Dedifferentiated amniotic fluid mesenchymal stem cell (primary cell): ENCODE data around the gene ITIH2.
"Not testable (repeated sequence)": the region's sequence is repeated elsewhere in the genome, so short reads cannot be mapped to it uniquely, and the experiment has no call there.

Experiments
- DNase-seq: peaks from one replicate; pipeline ENCODE4 v3.0.0-alpha.2; 2016; ENCODE audit errors: extremely low spot score

The ITIH2 gene

GRCh38 chr10:7697426-7697825 lies 5.7 kb upstream of the ITIH2 start:
- DNase-seq, result no peak

GRCh38 chr10:7700577-7701125 lies 2.5 kb upstream of the ITIH2 start:
- DNase-seq, result no peak

GRCh38 chr10:7701158-7701742 lies 1.9 kb upstream of the ITIH2 start:
- no peak for DNase-seq

DNA sequence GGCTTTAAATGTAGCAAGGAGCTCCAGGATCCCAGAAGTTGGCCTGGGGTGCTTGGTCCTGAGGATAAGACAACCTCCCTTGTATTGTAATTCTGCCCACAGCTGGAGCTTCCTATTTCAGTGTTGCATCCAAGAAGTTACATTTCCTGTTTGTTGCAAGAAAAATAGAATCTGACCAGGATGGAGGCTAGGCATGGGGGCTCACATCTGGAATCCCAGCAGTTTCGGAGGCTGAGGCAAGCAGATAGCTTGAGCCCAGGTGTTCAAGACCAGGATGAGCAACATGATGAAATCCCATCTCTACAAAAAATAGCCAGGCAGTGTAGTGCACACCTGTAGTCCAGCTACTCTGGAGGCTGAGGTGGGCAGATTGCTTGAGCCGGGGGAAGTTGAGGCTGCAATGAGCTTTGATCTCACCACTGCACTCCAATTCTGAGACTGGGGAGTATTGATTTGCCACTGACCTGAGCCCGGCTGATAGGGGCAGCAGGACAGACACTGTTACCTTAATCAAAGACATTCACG lies 766 bp upstream of the ITIH2 start:
- no peak for DNase-seq

GRCh38 chr10:7704071-7705016 lies 1.2 kb downstream of the ITIH2 start:
- DNase-seq, result no peak

GRCh38 chr10:7705341-7705740 lies 2.2 kb downstream of the ITIH2 start:
- DNase-seq, result no peak

GRCh38 chr10:7706534-7707073 lies 3.5 kb downstream of the ITIH2 start:
- DNase-seq, result no peak

GRCh38 chr10:7707102-7707501 lies 4.0 kb downstream of the ITIH2 start:
- no peak for DNase-seq

DNA sequence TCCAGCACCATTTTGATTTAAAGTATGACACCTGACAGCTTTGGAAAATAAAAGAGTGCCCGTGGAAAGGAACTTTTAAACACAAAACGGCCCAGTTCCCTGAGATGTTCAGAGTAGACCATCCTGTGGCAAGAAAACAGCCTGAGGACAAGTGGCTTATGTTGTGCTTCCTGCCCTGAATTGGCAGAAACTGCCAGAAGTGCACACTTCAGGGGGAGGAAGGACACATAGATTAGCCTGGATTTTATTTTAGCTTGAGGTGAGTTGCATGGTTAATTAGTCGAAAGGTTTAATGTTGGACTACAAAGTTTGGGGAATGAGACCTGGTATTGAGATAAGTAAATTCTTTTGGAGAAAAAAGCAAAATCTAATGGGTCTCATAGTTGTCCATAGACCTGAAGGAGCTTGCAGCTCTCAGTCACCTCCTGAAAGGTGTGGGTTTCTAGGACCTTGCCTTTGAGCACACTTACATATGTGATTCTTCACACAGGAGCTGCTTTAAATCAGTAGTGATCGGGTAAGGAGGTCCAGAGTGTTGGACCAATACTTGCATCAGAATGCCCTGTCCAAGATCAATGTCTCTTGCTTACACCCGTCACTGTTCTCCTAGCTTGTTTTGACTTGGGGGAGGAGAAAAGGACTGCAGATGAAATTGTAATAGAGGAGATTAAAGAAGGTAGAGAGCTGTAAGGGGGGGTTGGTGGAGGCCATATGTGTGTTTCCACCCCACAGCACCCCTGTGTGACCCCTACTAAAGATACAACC lies 4.9 kb downstream of the ITIH2 start:
- DNase-seq, result no peak

GRCh38 chr10:7708832-7709231 lies 5.7 kb downstream of the ITIH2 start:
- DNase-seq, result no peak

DNA sequence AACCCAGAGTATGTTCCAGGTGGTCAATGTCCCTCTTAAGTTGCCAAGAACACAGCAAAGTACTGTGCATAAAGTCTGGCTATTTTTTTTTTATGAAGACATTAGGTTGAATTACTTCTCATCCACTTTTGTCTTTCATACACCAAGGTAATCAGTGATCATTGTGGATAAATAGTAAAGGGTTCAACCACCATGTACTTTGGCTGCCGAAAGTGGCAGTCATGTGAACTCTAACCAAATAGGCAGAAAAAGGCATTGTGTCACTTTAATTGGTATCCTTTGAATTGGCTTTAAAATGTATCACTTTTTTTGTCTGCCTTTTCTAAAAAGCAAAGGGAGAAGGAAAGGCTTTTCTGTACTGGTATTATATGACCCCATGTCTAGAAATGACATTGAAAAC lies 7.3 kb downstream of the ITIH2 start:
- DNase-seq, result no peak

GRCh38 chr10:7711075-7711474 lies 8.0 kb downstream of the ITIH2 start:
- DNase-seq, result not testable (repeated sequence)

DNA sequence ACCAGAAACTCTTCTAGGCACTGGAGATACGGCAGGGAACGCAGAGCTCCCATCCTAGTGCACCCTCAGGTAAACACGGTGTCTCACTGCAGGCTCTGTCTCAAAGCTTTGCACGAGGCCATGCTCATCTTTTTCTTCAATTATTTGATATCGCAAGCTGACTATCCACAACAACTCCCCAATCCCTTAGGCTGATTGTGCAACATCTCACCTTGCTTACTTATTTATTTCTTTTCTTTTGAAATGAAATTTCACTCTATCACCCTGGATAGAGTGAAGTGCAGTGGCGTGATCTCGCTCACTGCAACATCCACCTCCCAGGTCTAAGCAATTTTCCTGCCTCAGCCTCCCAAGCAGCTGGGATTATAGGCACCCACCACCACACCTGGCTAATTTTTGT lies 12.4 kb downstream of the ITIH2 start:
- DNase-seq, result no peak

- no peak for DNase-seq
These were observed 14.7 kb downstream of the ITIH2 start for GRCh38 chr10:7717767-7718166.

DNA sequence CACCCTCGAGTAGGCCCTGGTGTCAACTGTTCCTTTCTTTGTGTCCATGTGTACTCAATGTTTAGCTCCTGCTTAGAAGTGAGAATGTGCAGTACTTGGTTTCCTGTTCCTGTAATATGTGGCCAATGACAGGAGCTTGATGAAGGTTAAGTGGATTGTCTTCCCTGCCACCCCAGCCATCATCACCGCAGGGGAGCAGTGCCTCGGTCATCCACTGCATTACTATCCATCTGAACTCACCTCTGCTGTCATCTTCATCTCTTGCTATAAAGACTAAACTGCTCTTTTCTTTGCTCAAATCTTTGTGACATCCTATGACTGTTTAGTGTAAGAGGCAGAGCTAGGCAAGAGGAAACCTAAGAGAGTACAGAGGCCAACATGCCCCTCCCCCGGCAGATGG lies 15.6 kb downstream of the ITIH2 start:
- no peak for DNase-seq

- no peak for DNase-seq
These were observed 17.4 kb downstream of the ITIH2 start for GRCh38 chr10:7720478-7720877.

- no peak for DNase-seq
These were observed 19.9 kb downstream of the ITIH2 start for GRCh38 chr10:7722927-7723529.

- no peak for DNase-seq
These were observed 31.7 kb downstream of the ITIH2 start for GRCh38 chr10:7734821-7735220.

- DNase-seq, result no peak
These were observed 35.7 kb downstream of the ITIH2 start for GRCh38 chr10:7738536-7739407.

DNA sequence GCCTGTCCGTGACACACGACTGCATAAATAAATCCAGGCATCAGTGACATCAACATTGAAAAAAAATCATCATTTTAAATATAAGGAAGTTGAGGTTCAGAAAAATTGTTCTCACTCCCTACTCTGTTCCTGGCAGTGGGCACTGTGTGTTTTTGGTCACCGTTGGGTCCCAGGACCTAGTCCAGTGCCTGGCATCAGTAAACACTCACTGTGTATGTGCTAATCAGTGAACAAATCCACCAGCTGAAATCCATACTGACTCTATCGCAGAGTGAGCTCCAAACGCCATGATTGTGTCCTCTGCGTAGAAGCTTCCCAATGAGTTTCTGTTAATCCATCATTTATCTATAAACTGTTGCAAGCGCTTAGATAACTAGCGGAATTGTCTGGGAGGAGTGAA lies 41.2 kb downstream of the ITIH2 start:
- no peak for DNase-seq
